ENCODE measurements around the gene MEX3B.

Gene MEX3B

GRCh38 chr15:82045892-82046665 lies at the start of gene MEX3B:
TSS of gene MEX3B (minus strand) at chr15:82046018. CDS start at chr15:82045705, 313 bp downstream.
- no peak for TF ChIP-seq Cebpa-rat (IDR thresholded peaks at IDR 0.05)
- Histone ChIP-seq H3K27ac (peak within 1 kb of the TSS; percentile 98), H3K36me3 (peaks cover 19% of the 10 kb centered on the region), H3K4me1 (peaks cover 45% of the 10 kb centered on the region), H4K20me1 (peaks cover 39% of the 10 kb centered on the region), H3K9ac (peak within 1 kb of the TSS; percentile 97), H3K4me2 (peak within 1 kb of the TSS; percentile 86), H3K9me3 (no peaks in the 10 kb centered on the region), H3K27me3 (no peaks in the 10 kb centered on the region), H3K4me3 (peak within 1 kb of the TSS; percentile 98)

- TF ChIP-seq Cebpa-rat (IDR thresholded peaks at IDR 0.05): no peak
- no peaks in the 10 kb centered on the region for H3K27me3 ChIP-seq
- no peaks in the 10 kb centered on the region for H3K9me3 ChIP-seq
- H3K4me1 ChIP-seq: no peaks in the 10 kb centered on the region
- no peak overlapping the region for H3K27ac ChIP-seq
- H3K4me3 ChIP-seq: no peak overlapping the region
- H3K4me2 ChIP-seq: no peak overlapping the region
- no peak overlapping the region for H3K9ac ChIP-seq
- H4K20me1 ChIP-seq: no peaks in the 10 kb centered on the region
- H3K36me3 ChIP-seq: no peaks in the 10 kb centered on the region
These were observed 48.0 kb upstream of the MEX3B start for GRCh38 chr15:82093774-82094211.

GRCh38 chr15:82093325-82093724 lies 47.5 kb upstream of the MEX3B start:
- no peak for TF ChIP-seq Cebpa-rat (IDR thresholded peaks at IDR 0.05)
- H3K4me2 ChIP-seq: no peak overlapping the region
- no peaks in the 10 kb centered on the region for H3K36me3 ChIP-seq
- no peaks in the 10 kb centered on the region for H4K20me1 ChIP-seq
- no peaks in the 10 kb centered on the region for H3K4me1 ChIP-seq
- no peak overlapping the region for H3K27ac ChIP-seq
- H3K4me3 ChIP-seq: no peak overlapping the region
- no peak overlapping the region for H3K9ac ChIP-seq
- no peaks in the 10 kb centered on the region for H3K27me3 ChIP-seq
- no peaks in the 10 kb centered on the region for H3K9me3 ChIP-seq

- H3K9me3 ChIP-seq: no peaks in the 10 kb centered on the region
- no peaks in the 10 kb centered on the region for H3K4me1 ChIP-seq
- H3K4me2 ChIP-seq: no peak overlapping the region
- no peak overlapping the region for H3K4me3 ChIP-seq
- H3K36me3 ChIP-seq: no peaks in the 10 kb centered on the region
- TF ChIP-seq Cebpa-rat (IDR thresholded peaks at IDR 0.05): no peak
- no peak overlapping the region for H3K9ac ChIP-seq
- no peaks in the 10 kb centered on the region for H4K20me1 ChIP-seq
- no peaks in the 10 kb centered on the region for H3K27me3 ChIP-seq
- H3K27ac ChIP-seq: no peak overlapping the region
These were observed 45.9 kb upstream of the MEX3B start for GRCh38 chr15:82091636-82092140.

DNA sequence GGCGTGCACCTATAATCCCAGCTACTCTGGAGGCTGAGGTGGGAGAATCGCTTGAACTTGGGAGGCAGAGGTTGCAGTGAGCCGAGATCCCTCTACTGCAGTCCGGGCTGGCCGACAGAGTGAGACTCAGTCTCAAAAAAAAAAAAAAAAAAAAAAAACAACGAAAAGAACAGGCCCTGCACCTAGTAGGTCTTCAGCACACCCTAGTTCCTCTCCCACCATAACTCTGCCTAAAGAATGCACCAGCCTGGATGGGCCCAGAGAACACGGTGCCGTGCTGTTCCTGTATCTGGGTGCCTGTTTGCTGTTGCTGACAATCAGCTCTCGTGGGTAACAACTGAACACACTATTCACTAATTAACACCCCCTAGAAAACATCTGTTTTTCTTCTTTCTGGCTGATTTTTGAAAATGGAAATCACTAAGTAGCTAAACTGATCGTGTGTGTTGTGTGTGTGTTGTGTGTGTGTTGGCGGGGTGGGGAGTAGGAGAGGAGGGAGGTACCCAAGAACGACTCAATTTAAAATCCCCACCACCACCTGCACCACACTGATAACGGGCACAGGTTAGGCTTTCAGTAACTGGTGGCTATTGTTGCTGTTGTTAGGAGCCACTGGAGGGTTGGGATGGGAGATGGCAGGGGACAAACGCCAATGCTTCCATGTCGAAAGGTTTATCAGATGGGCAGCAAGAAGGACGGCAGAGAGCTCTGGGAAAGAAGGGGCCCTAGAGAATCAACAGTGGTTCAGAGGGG lies 40.6 kb upstream of the MEX3B start:
- H3K27ac ChIP-seq: no peak overlapping the region
- no peak overlapping the region for H3K4me2 ChIP-seq
- H3K27me3 ChIP-seq: no peaks in the 10 kb centered on the region
- no peaks in the 10 kb centered on the region for H4K20me1 ChIP-seq
- H3K9me3 ChIP-seq: no peaks in the 10 kb centered on the region
- H3K4me3 ChIP-seq: no peak overlapping the region
- H3K4me1 ChIP-seq: no peaks in the 10 kb centered on the region
- no peak for TF ChIP-seq Cebpa-rat (IDR thresholded peaks at IDR 0.05)
- H3K36me3 ChIP-seq: no peaks in the 10 kb centered on the region
- H3K9ac ChIP-seq: no peak overlapping the region

DNA sequence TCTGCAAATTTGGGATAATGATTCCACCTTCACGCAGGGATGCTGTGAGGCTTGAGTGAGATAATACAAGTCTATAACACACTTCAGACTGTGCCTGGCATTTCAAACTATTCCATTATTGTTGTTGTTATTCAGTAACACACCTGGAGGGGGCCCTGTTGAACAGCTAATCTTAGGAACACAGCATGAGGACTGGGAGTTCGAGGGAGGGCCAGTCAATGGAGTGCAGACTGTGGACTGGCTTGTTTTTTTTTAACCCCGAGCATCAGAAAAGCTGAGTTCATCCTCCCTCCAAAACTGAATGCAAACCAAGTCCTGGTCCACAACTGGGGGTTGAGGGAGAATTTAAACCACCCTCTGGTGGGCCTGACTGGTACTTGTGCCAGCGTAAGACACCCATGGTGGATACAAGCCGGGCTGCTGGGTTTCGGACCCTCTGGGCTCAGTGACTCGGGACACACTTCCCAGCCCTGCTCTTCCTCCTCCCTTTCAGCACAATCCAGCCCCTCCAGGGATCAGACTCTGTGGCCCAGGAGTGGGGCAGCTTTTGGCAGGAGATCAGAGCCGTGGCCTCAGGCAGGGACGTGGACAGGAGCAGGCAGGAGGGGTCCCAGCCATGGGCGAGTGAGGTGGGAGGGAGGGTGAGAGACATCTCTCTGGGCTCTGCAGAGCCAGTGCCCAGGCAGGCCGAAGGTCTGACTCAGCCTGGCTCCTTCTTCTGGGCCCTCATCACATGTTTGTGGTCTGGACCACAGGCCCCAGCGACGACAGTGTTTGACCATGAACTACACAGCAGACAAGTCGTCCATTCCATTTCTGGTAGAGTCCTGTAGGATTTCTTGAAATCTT lies 36.3 kb upstream of the MEX3B start:
- Histone ChIP-seq H3K9ac (no peak overlapping the region), H3K27ac (no peak overlapping the region), H3K4me1 (no peaks in the 10 kb centered on the region), H3K9me3 (no peaks in the 10 kb centered on the region), H3K4me3 (no peak overlapping the region), H4K20me1 (no peaks in the 10 kb centered on the region), H3K27me3 (no peaks in the 10 kb centered on the region), H3K36me3 (no peaks in the 10 kb centered on the region), H3K4me2 (no peak overlapping the region)
- no peak for TF ChIP-seq Cebpa-rat (IDR thresholded peaks at IDR 0.05)

GRCh38 chr15:82080774-82081173 lies 35.0 kb upstream of the MEX3B start:
- no peaks in the 10 kb centered on the region for H3K36me3 ChIP-seq
- no peaks in the 10 kb centered on the region for H3K4me1 ChIP-seq
- TF ChIP-seq Cebpa-rat (IDR thresholded peaks at IDR 0.05): no peak
- H3K27ac ChIP-seq: no peak overlapping the region
- H3K4me3 ChIP-seq: no peak overlapping the region
- H3K4me2 ChIP-seq: no peak overlapping the region
- H3K27me3 ChIP-seq: no peaks in the 10 kb centered on the region
- H3K9ac ChIP-seq: no peak overlapping the region
- H3K9me3 ChIP-seq: no peaks in the 10 kb centered on the region
- H4K20me1 ChIP-seq: no peaks in the 10 kb centered on the region

DNA sequence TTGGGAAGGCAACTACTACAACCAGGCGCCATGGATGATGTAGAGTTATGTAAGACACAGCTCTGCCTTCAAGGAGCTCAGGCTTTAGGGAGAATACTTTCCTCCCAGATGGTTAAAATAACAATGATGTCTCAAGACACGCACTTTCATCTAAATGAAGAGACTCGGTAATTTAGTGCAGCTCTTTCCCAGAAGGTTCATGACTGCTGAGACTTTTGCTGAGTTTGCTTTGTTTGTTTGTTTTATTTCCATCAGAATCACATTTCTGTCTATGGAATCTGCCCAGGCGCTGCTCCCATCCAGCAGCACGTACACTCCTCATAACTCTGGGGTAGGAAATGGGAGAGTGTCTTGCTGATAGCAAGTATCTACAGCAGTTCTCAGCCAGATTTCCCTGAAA lies 33.9 kb upstream of the MEX3B start:
- Histone ChIP-seq H3K36me3 (no peaks in the 10 kb centered on the region), H3K4me2 (no peak overlapping the region), H3K9me3 (no peaks in the 10 kb centered on the region), H3K27me3 (no peaks in the 10 kb centered on the region), H3K4me1 (no peaks in the 10 kb centered on the region), H4K20me1 (no peaks in the 10 kb centered on the region), H3K9ac (no peak overlapping the region), H3K27ac (no peak overlapping the region), H3K4me3 (no peak overlapping the region)
- no peak for TF ChIP-seq Cebpa-rat (IDR thresholded peaks at IDR 0.05)

DNA sequence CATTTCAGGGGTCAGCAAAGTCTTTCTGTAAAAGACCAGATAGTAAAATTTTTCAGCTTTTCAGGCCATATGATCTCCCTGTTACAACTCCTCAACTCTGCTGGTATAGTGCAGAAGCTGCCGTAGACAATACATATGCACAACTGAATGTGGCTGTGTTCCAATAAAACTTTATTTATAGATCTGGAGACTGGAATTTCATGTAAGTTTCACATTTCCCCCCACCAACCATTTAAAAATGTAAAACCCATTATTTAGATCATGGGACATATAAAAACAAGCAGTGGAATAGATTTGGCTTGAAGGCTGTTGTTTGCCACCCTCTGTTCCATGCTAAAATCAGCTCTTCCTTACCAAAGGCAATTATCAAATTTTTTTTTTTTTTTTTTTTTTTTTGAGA lies 28.8 kb upstream of the MEX3B start:
- H3K4me3 ChIP-seq: no peak overlapping the region
- H4K20me1 ChIP-seq: no peaks in the 10 kb centered on the region
- no peak overlapping the region for H3K9ac ChIP-seq
- H3K36me3 ChIP-seq: no peaks in the 10 kb centered on the region
- TF ChIP-seq Cebpa-rat (IDR thresholded peaks at IDR 0.05): no peak
- no peak overlapping the region for H3K4me2 ChIP-seq
- no peaks in the 10 kb centered on the region for H3K27me3 ChIP-seq
- no peak overlapping the region for H3K27ac ChIP-seq
- H3K4me1 ChIP-seq: no peaks in the 10 kb centered on the region
- H3K9me3 ChIP-seq: peaks cover 20% of the 10 kb centered on the region
